HepG2 (cell line): ENCODE data around the gene HLA-G. TPM values are rescaled to one million over a fixed set of nuclear protein-coding genes. Genes with fewer than 3 reads are reported as not detected.

ENCODE experiments used
- ATAC-seq: fragments of 200-7000 bp; cut with Tn5 transposase; 3 replicates; pipeline ENCODE4 v1.9.1; 2020; ENCODE audit warnings: mild to moderate bottlenecking, moderate library complexity
- BruUV-seq: library from RNA; stranded (reverse); fragments of 400-500 nt; replicated peaks from 2 replicates; lab custom pipeline; 2021; lab: Mats Ljungman, UMichigan
- CTCF ChIA-PET: fragments of 300-600 bp; formaldehyde crosslinking; extraction: SDS; loops from one replicate; lab custom pipeline; 2021; ENCODE audit warnings: low total read pairs, inconsistent platforms, low intra/inter-chr PET ratio; lab: Yijun Ruan, JAX
- POLR2A ChIA-PET: fragments of 350-600 bp; sonication (Branson Sonifier 250); formaldehyde crosslinking; loops from one replicate; lab custom pipeline; 2020; ENCODE audit warnings: antibody characterized with exemption, inconsistent platforms; lab: Yijun Ruan, JAX
- DNase-seq: peaks from one replicate; pipeline ENCODE4 v3.0.0-alpha.2; 2015; ENCODE audit warnings: low spot score
- FAIRE-seq: peaks from 3 replicates; lab custom pipeline; 2011; peaks lifted over from hg19 to GRCh38; lab: Jason Lieb, UNC
- H2AFZ ChIP-seq: one replicate; pipeline ENCODE4 v1.6.1; 2011; ENCODE audit warnings: low read length, inconsistent platforms
- H3K27ac ChIP-seq: fragments of 300-600 bp; 3 replicates; pipeline ENCODE4 v1.8.0; 2011; ENCODE audit warnings: mixed run types, mild to moderate bottlenecking, mixed read lengths, low read length, inconsistent platforms; ENCODE audit not compliant: insufficient read depth; ENCODE audit errors: extremely low read length
- H3K27me3 ChIP-seq, 2 experiments: fragments of 200-600 bp in 1 of 2; 2 replicates in 1 of 2; 3 replicates in 1 of 2; pipeline versions ENCODE4 v1.6.0 to v1.8.0; 2011; ENCODE audit warnings: low read length in 2 of 2, mild to moderate bottlenecking in 2 of 2, moderate library complexity in 2 of 2, inconsistent platforms in 1 of 2; ENCODE audit not compliant: insufficient read depth in 2 of 2, control insufficient read depth in 1 of 2
- H3K36me3 ChIP-seq, 2 experiments: fragments of 200-600 bp in 1 of 2; replicated peaks in 1 of 2; 2 replicates in 1 of 2; 3 replicates in 1 of 2; pipeline versions ENCODE4 v1.5.1 to v1.8.0; 2011; ENCODE audit warnings: low read length in 2 of 2, inconsistent platforms in 1 of 2; ENCODE audit not compliant: insufficient read depth in 2 of 2, control insufficient read depth in 1 of 2
- H3K4me1 ChIP-seq: 2 replicates; pipeline ENCODE4 v1.5.1; 2012; ENCODE audit warnings: low read length, inconsistent platforms; ENCODE audit not compliant: insufficient read depth
- H3K4me2 ChIP-seq: 2 replicates; pipeline ENCODE4 v1.6.0; 2011; ENCODE audit warnings: low read depth, low read length, inconsistent platforms
- H3K4me3 ChIP-seq, 3 experiments: fragments of 200-600 bp in 1 of 3; sonication (generic), shearing (Covaris generic) in 1 of 3; replicated peaks in 1 of 3; 2 replicates each; pipeline ENCODE4 v1.5.1; 2011 to 2016; ENCODE audit warnings: low read length in 3 of 3, inconsistent platforms in 2 of 3, low read depth in 2 of 3, mild to moderate bottlenecking in 2 of 3, control low read depth in 1 of 3, mixed read lengths in 1 of 3; ENCODE audit not compliant: insufficient read depth in 1 of 3
- H3K79me2 ChIP-seq: one replicate; pipeline ENCODE4 v1.6.1; 2011; ENCODE audit warnings: low read length, inconsistent platforms; ENCODE audit not compliant: insufficient read depth
- H3K9ac ChIP-seq: 2 replicates; pipeline ENCODE4 v1.6.0; 2011; ENCODE audit warnings: mild to moderate bottlenecking, low read depth, low read length, inconsistent platforms; ENCODE audit not compliant: insufficient read depth
- H3K9me3 ChIP-seq: 2 replicates; pipeline ENCODE4 v1.5.1; 2012; ENCODE audit warnings: mild to moderate bottlenecking, low read length
- H4K20me1 ChIP-seq: 2 replicates; pipeline ENCODE4 v1.6.0; 2011; ENCODE audit warnings: inconsistent platforms, mild to moderate bottlenecking, low read length, moderate library complexity; ENCODE audit not compliant: insufficient read depth
- FLYWCH1 ChIP-seq: sonication (generic); formaldehyde crosslinking; IDR thresholded peaks from 2 replicates; pipeline ENCODE4 v1.8.1; 2023; ENCODE audit warnings: mild to moderate bottlenecking, missing genetic modification reagents
- HNF4G ChIP-seq, 2 experiments: sonication (generic) in 1 of 2; formaldehyde crosslinking in 1 of 2; IDR thresholded peaks; 2 replicates each; pipeline versions ENCODE4 v1.4.0 to v1.6.1; 2011 to 2020; ENCODE audit warnings: borderline replicate concordance in 2 of 2, low read depth in 2 of 2, mild to moderate bottlenecking in 2 of 2, low read length in 1 of 2, missing genetic modification reagents in 1 of 2, moderate library complexity in 1 of 2
- KAT8 ChIP-seq: IDR thresholded peaks from 2 replicates; pipeline ENCODE4 v1.6.1; 2016; ENCODE audit warnings: missing genetic modification reagents, missing compliant biosample characterization
- ONECUT2 ChIP-seq: sonication (generic); formaldehyde crosslinking; IDR thresholded peaks from 2 replicates; pipeline ENCODE4 v1.4.0; 2020; ENCODE audit warnings: missing genetic modification reagents
- PPARG ChIP-seq: conservative IDR thresholded peaks from 2 replicates; pipeline ENCODE4 v1.6.1; 2016; ENCODE audit warnings: missing biosample characterization, missing genetic modification reagents
- ZFAT ChIP-seq: sonication (generic); formaldehyde crosslinking; conservative IDR thresholded peaks from 2 replicates; pipeline ENCODE4 v1.8.1; 2023; ENCODE audit warnings: missing genetic modification reagents, inconsistent platforms
- ZMYM3 ChIP-seq: sonication (generic); formaldehyde crosslinking; IDR thresholded peaks from 2 replicates; pipeline ENCODE4 v1.5.1; 2020; ENCODE audit warnings: mild to moderate bottlenecking, missing genetic modification reagents
- ZNF253 ChIP-seq: sonication (generic); formaldehyde crosslinking; IDR thresholded peaks from 2 replicates; pipeline ENCODE4 v1.8.0; 2022; ENCODE audit warnings: mild to moderate bottlenecking, missing genetic modification reagents, borderline replicate concordance
- ZNF562 ChIP-seq: sonication (generic); formaldehyde crosslinking; IDR thresholded peaks from 2 replicates; pipeline ENCODE4 v1.8.0; 2022; ENCODE audit warnings: missing genetic modification reagents, borderline replicate concordance
- ZNF652 ChIP-seq: IDR thresholded peaks from 2 replicates; pipeline ENCODE4 v1.6.1; 2016; ENCODE audit warnings: low read depth, borderline replicate concordance
- ZNF83 ChIP-seq: sonication (generic); formaldehyde crosslinking; IDR thresholded peaks from 2 replicates; pipeline ENCODE4 v1.4.0; 2020; ENCODE audit warnings: missing genetic modification reagents, mild to moderate bottlenecking, borderline replicate concordance
- ZSCAN25 ChIP-seq: sonication (generic); formaldehyde crosslinking; IDR thresholded peaks from 2 replicates; pipeline ENCODE4 v1.8.0; 2022; ENCODE audit warnings: mild to moderate bottlenecking, missing genetic modification reagents
- WGBS: methylation state at CpG from one replicate; pipeline ENCODE4 v1.1.6; 2017; ENCODE audit warnings: low lambda C conversion rate; 5-methylcytosine and 5-hydroxymethylcytosine counted together
- in situ Hi-C: cut with HindIII; loops from 2 replicates; pipeline ENCODE4 v1.10.0; 2017; ENCODE audit warnings: low pct_unique_long_range_greater_than_20kb; ENCODE audit not compliant: extremely low pct_ligation_motif_present
- intact Hi-C: fragments of 100-400 bp; cut with micrococcal nuclease; formaldehyde crosslinking; loops from one replicate; pipeline ENCODE4 v1.10.0; 2022; ENCODE audit not compliant: unreplicated experiment
- polyA plus RNA-seq, 8 experiments: library from polyadenylated mRNA; depleted of rRNA in 3 of 8; stranded (reverse) in 7 of 8; unstranded in 1 of 8; fragments of >200 nt; fragmentation: Illumina TruSeq in 4 of 8; extraction: Trizol in 4 of 8; gene quantifications; 2 replicates each; pipeline versions ENCODE4 v1.2.1 to v1.2.3, GENCODE V29; 2011 to 2016; ENCODE audit warnings: low read depth in 4 of 8, missing spikeins in 1 of 8, mixed read lengths in 1 of 8; ENCODE audit not compliant: insufficient read depth in 1 of 8
- total RNA-seq, 5 experiments: library from RNA; depleted of rRNA; stranded (reverse); fragments of >200 nt; fragmentation: Illumina TruSeq; extraction: Trizol; gene quantifications; 2 replicates each; pipeline ENCODE4 v1.2.3, GENCODE V29; 2016; ENCODE audit warnings: low read depth in 1 of 5
- TF ChIP-seq, protein P1 (sequence below): sonication (generic); formaldehyde crosslinking; IDR thresholded peaks from 2 replicates; pipeline ENCODE4 v1.4.0; 2020; ENCODE audit warnings: missing genetic modification reagents
- TF ChIP-seq, protein P2 (sequence below): sonication (generic); formaldehyde crosslinking; IDR thresholded peaks from 2 replicates; pipeline ENCODE4 v1.4.0; 2020; ENCODE audit warnings: missing genetic modification reagents
- TF ChIP-seq, protein P3 (sequence below): sonication (generic); formaldehyde crosslinking; IDR thresholded peaks from 2 replicates; pipeline ENCODE4 v1.5.1; 2020; ENCODE audit warnings: missing genetic modification reagents, mild to moderate bottlenecking, borderline replicate concordance
- TF ChIP-seq, protein P4 (sequence below): sonication (generic); formaldehyde crosslinking; conservative IDR thresholded peaks from 2 replicates; pipeline ENCODE4 v1.4.0; 2020; ENCODE audit warnings: missing genetic modification reagents

HLA-G gene
- total and polyA plus RNA-seq, 2 of the 13 experiments (the other 11 are each of a cell fraction or from before 2014, with no cell fraction given) = 0.29 to 0.30 TPM

- TF ChIP-seq, protein P1, sequence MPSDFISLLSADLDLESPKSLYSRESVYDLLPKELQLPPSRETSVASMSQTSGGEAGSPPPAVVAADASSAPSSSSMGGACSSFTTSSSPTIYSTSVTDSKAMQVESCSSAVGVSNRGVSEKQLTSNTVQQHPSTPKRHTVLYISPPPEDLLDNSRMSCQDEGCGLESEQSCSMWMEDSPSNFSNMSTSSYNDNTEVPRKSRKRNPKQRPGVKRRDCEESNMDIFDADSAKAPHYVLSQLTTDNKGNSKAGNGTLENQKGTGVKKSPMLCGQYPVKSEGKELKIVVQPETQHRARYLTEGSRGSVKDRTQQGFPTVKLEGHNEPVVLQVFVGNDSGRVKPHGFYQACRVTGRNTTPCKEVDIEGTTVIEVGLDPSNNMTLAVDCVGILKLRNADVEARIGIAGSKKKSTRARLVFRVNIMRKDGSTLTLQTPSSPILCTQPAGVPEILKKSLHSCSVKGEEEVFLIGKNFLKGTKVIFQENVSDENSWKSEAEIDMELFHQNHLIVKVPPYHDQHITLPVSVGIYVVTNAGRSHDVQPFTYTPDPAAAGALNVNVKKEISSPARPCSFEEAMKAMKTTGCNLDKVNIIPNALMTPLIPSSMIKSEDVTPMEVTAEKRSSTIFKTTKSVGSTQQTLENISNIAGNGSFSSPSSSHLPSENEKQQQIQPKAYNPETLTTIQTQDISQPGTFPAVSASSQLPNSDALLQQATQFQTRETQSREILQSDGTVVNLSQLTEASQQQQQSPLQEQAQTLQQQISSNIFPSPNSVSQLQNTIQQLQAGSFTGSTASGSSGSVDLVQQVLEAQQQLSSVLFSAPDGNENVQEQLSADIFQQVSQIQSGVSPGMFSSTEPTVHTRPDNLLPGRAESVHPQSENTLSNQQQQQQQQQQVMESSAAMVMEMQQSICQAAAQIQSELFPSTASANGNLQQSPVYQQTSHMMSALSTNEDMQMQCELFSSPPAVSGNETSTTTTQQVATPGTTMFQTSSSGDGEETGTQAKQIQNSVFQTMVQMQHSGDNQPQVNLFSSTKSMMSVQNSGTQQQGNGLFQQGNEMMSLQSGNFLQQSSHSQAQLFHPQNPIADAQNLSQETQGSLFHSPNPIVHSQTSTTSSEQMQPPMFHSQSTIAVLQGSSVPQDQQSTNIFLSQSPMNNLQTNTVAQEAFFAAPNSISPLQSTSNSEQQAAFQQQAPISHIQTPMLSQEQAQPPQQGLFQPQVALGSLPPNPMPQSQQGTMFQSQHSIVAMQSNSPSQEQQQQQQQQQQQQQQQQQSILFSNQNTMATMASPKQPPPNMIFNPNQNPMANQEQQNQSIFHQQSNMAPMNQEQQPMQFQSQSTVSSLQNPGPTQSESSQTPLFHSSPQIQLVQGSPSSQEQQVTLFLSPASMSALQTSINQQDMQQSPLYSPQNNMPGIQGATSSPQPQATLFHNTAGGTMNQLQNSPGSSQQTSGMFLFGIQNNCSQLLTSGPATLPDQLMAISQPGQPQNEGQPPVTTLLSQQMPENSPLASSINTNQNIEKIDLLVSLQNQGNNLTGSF (CRISPR knock-in tag) = no peak
- no peak for TF ChIP-seq ZSCAN25 (CRISPR knock-in tag)
- TF ChIP-seq PPARG (CRISPR knock-in tag) = no peak
- TF ChIP-seq ZFAT = no peak
- TF ChIP-seq FLYWCH1 (CRISPR knock-in tag) = no peak
- no peak for TF ChIP-seq ZNF562 (CRISPR knock-in tag)
- TF ChIP-seq ZMYM3 (CRISPR knock-in tag) = no peak
- no peak for TF ChIP-seq ZNF253 (CRISPR knock-in tag)
- TF ChIP-seq, all 625 proteins: peak for 0
Measured at GRCh38 chr6:29797966-29798365, 29.7 kb upstream of the HLA-G start (continued).

- CTCF ChIA-PET = no interaction called here
- no peak overlapping the region for H3K9ac ChIP-seq
- H3K4me1 ChIP-seq = no peaks in the 10 kb centered on the region
- no peak; the same call in 2 of the 3 replicates for ATAC-seq
- WGBS = 61% methylated on average over 24 of the region's 24 CpGs
- no TSS peak for BruUV-seq
- no peak overlapping the region for H2AFZ ChIP-seq
- FAIRE-seq = no peak
- no peaks in the 10 kb centered on the region for H3K9me3 ChIP-seq
- intact Hi-C loops = no loop called here
- in situ Hi-C loops = no loop called here
- no peak overlapping the region for H3K27ac ChIP-seq
- no peak overlapping the region for H3K4me2 ChIP-seq
- H4K20me1 ChIP-seq = no peaks in the 10 kb centered on the region
- POLR2A ChIA-PET = no interaction called here
- no peak for DNase-seq
- H3K79me2 ChIP-seq = no peaks in the 10 kb centered on the region
- H3K27me3 ChIP-seq = peaks cover 0 to 8% of the 10 kb centered on the region in 2 experiments; a peak in 2 of 5 replicates
- H3K4me3 ChIP-seq = no peak overlapping the region
- H3K36me3 ChIP-seq = no peaks in the 10 kb centered on the region
- no peak for TF ChIP-seq ZNF652 (CRISPR knock-in tag)
- no peak for TF ChIP-seq ONECUT2
- TF ChIP-seq KAT8 = no peak
- TF ChIP-seq, protein P2, sequence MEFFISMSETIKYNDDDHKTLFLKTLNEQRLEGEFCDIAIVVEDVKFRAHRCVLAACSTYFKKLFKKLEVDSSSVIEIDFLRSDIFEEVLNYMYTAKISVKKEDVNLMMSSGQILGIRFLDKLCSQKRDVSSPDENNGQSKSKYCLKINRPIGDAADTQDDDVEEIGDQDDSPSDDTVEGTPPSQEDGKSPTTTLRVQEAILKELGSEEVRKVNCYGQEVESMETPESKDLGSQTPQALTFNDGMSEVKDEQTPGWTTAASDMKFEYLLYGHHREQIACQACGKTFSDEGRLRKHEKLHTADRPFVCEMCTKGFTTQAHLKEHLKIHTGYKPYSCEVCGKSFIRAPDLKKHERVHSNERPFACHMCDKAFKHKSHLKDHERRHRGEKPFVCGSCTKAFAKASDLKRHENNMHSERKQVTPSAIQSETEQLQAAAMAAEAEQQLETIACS (CRISPR knock-in tag) = no peak
- TF ChIP-seq, protein P3, sequence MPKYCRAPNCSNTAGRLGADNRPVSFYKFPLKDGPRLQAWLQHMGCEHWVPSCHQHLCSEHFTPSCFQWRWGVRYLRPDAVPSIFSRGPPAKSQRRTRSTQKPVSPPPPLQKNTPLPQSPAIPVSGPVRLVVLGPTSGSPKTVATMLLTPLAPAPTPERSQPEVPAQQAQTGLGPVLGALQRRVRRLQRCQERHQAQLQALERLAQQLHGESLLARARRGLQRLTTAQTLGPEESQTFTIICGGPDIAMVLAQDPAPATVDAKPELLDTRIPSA = no peak
- no peak for TF ChIP-seq HNF4G (IDR thresholded peaks at IDR 0.05; ENCODE audit: borderline replicate concordance, low read depth, low read length)
- TF ChIP-seq HNF4G (CRISPR knock-in tag; IDR thresholded peaks at IDR 0.05; ENCODE audit: borderline replicate concordance, low read depth) = no peak
- no peak for TF ChIP-seq ZNF83 (CRISPR knock-in tag)
- TF ChIP-seq, protein P4, sequence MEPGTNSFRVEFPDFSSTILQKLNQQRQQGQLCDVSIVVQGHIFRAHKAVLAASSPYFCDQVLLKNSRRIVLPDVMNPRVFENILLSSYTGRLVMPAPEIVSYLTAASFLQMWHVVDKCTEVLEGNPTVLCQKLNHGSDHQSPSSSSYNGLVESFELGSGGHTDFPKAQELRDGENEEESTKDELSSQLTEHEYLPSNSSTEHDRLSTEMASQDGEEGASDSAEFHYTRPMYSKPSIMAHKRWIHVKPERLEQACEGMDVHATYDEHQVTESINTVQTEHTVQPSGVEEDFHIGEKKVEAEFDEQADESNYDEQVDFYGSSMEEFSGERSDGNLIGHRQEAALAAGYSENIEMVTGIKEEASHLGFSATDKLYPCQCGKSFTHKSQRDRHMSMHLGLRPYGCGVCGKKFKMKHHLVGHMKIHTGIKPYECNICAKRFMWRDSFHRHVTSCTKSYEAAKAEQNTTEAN (CRISPR knock-in tag) = no peak
Measured at GRCh38 chr6:29800254-29800653, 27.4 kb upstream of the HLA-G start.
